T-helper 2 cell treated with Interferon-gamma antibody and Interleukin-4, amounts not matched to agents 5 μg/mL and 100 μg/mL, for 36 hours (primary cell): ENCODE results near the gene CCDC83.
"Not testable (repeated sequence)": the region's sequence is repeated elsewhere in the genome, so short reads cannot be mapped to it uniquely, and the experiment has no call there.

ENCODE experiments used
- DNase-seq: peaks from one replicate; pipeline ENCODE4 v3.0.0; 2021; ENCODE audit warnings: low spot score
- H3K27ac Mint-ChIP-seq: one replicate; pipeline ENCODE4 v1.8.0; 2021; ENCODE audit warnings: mild to moderate bottlenecking, mixed read lengths
- H3K27me3 Mint-ChIP-seq: one replicate; pipeline ENCODE4 v1.8.0; 2021; ENCODE audit warnings: low read depth, mixed read lengths
- H3K36me3 Mint-ChIP-seq: one replicate; pipeline ENCODE4 v1.8.0; 2021; ENCODE audit warnings: low read depth, mixed read lengths
- H3K4me1 Mint-ChIP-seq: one replicate; pipeline ENCODE4 v1.8.0; 2021; ENCODE audit warnings: low read depth, mixed read lengths
- H3K4me3 Mint-ChIP-seq: one replicate; pipeline ENCODE4 v1.8.0; 2022; ENCODE audit warnings: mild to moderate bottlenecking, moderate library complexity, mixed read lengths
- H3K9me3 Mint-ChIP-seq: one replicate; pipeline ENCODE4 v1.8.0; 2021; ENCODE audit warnings: mixed read lengths

CCDC83 gene

GRCh38 chr11:85947431-85948272, 92.5 kb downstream of the CCDC83 start:
- peak overlapping the region; percentile 53 for H3K27ac Mint-ChIP-seq
- H3K4me3 Mint-ChIP-seq, result no peak overlapping the region
- peaks cover 27% of the 10 kb centered on the region for H3K4me1 Mint-ChIP-seq
- peaks cover 18% of the 10 kb centered on the region for H3K9me3 Mint-ChIP-seq
- peak; percentile 54 for DNase-seq
- H3K27me3 Mint-ChIP-seq, result no peaks in the 10 kb centered on the region
- peaks cover 18% of the 10 kb centered on the region for H3K36me3 Mint-ChIP-seq

GRCh38 chr11:85948884-85949283, 93.7 kb downstream of the CCDC83 start:
- Mint-ChIP-seq H3K27ac (peak overlapping the region; percentile 13), H3K4me1 (peaks cover 28% of the 10 kb centered on the region), H3K9me3 (peaks cover 25% of the 10 kb centered on the region), H3K36me3 (peaks cover 27% of the 10 kb centered on the region), H3K27me3 (no peaks in the 10 kb centered on the region), H3K4me3 (no peak overlapping the region)
- DNase-seq, result no peak

- Mint-ChIP-seq H3K27ac (no peak overlapping the region), H3K4me1 (peaks cover 28% of the 10 kb centered on the region), H3K27me3 (no peaks in the 10 kb centered on the region), H3K9me3 (peaks cover 23% of the 10 kb centered on the region), H3K4me3 (no peak overlapping the region), H3K36me3 (peaks cover 33% of the 10 kb centered on the region)
- DNase-seq, result no peak
Measured at GRCh38 chr11:85949798-85950197, 94.6 kb downstream of the CCDC83 start.

GRCh38 chr11:85950317-85951048, 95.3 kb downstream of the CCDC83 start:
- Mint-ChIP-seq H3K27me3 (no peaks in the 10 kb centered on the region), H3K36me3 (peaks cover 31% of the 10 kb centered on the region), H3K27ac (no peak overlapping the region), H3K4me1 (peaks cover 27% of the 10 kb centered on the region), H3K9me3 (peaks cover 16% of the 10 kb centered on the region), H3K4me3 (no peak overlapping the region)
- no peak for DNase-seq

GRCh38 chr11:85951049-85951405, 95.8 kb downstream of the CCDC83 start:
- no peak overlapping the region for H3K4me3 Mint-ChIP-seq
- peaks cover 33% of the 10 kb centered on the region for H3K36me3 Mint-ChIP-seq
- H3K27me3 Mint-ChIP-seq, result no peaks in the 10 kb centered on the region
- H3K27ac Mint-ChIP-seq, result no peak overlapping the region
- H3K9me3 Mint-ChIP-seq, result peaks cover 11% of the 10 kb centered on the region
- H3K4me1 Mint-ChIP-seq, result peaks cover 23% of the 10 kb centered on the region
- no peak for DNase-seq

- Mint-ChIP-seq H3K4me1 (peaks cover 19% of the 10 kb centered on the region), H3K27ac (no peak overlapping the region), H3K27me3 (no peaks in the 10 kb centered on the region), H3K4me3 (no peak overlapping the region), H3K9me3 (peaks cover 11% of the 10 kb centered on the region), H3K36me3 (peaks cover 37% of the 10 kb centered on the region)
- DNase-seq, result no peak
Measured at GRCh38 chr11:85951428-85952107, 96.4 kb downstream of the CCDC83 start.

- peaks cover 40% of the 10 kb centered on the region for H3K36me3 Mint-ChIP-seq
- peaks cover 11% of the 10 kb centered on the region for H3K9me3 Mint-ChIP-seq
- not testable (repeated sequence) for H3K4me3 Mint-ChIP-seq, H3K27ac Mint-ChIP-seq, DNase-seq, H3K27me3 Mint-ChIP-seq
- H3K4me1 Mint-ChIP-seq, result peaks cover 18% of the 10 kb centered on the region
Measured at GRCh38 chr11:85952108-85952485, 96.9 kb downstream of the CCDC83 start.

GRCh38 chr11:85953491-85954143, 98.4 kb downstream of the CCDC83 start:
- no peak overlapping the region for H3K4me3 Mint-ChIP-seq
- H3K27me3 Mint-ChIP-seq, result no peaks in the 10 kb centered on the region
- no peak for DNase-seq
- H3K36me3 Mint-ChIP-seq, result peaks cover 53% of the 10 kb centered on the region
- H3K27ac Mint-ChIP-seq, result no peak overlapping the region
- H3K4me1 Mint-ChIP-seq, result peaks cover 5% of the 10 kb centered on the region
- peaks cover 11% of the 10 kb centered on the region for H3K9me3 Mint-ChIP-seq

- no peak overlapping the region for H3K27ac Mint-ChIP-seq
- peaks cover 63% of the 10 kb centered on the region for H3K36me3 Mint-ChIP-seq
- H3K9me3 Mint-ChIP-seq, result peaks cover 11% of the 10 kb centered on the region
- H3K4me3 Mint-ChIP-seq, result no peak overlapping the region
- H3K4me1 Mint-ChIP-seq, result peaks cover 2% of the 10 kb centered on the region
- no peak for DNase-seq
- no peaks in the 10 kb centered on the region for H3K27me3 Mint-ChIP-seq
Measured at GRCh38 chr11:85955531-85955930, 100.3 kb downstream of the CCDC83 start.

GRCh38 chr11:85960678-85961077, 105.5 kb downstream of the CCDC83 start:
- no peak for DNase-seq
- Mint-ChIP-seq H3K27me3 (no peaks in the 10 kb centered on the region), H3K36me3 (peaks cover 75% of the 10 kb centered on the region), H3K4me1 (peaks cover 11% of the 10 kb centered on the region), H3K9me3 (no peaks in the 10 kb centered on the region), H3K4me3 (no peak overlapping the region), H3K27ac (peak overlapping the region; percentile 14)

- no peaks in the 10 kb centered on the region for H3K9me3 Mint-ChIP-seq
- no peak overlapping the region for H3K4me3 Mint-ChIP-seq
- no peak for DNase-seq
- no peak overlapping the region for H3K27ac Mint-ChIP-seq
- no peaks in the 10 kb centered on the region for H3K27me3 Mint-ChIP-seq
- peaks cover 72% of the 10 kb centered on the region for H3K36me3 Mint-ChIP-seq
- H3K4me1 Mint-ChIP-seq, result peaks cover 11% of the 10 kb centered on the region
Measured at GRCh38 chr11:85961130-85961529, 105.9 kb downstream of the CCDC83 start.

- Mint-ChIP-seq H3K4me1 (peaks cover 11% of the 10 kb centered on the region), H3K9me3 (no peaks in the 10 kb centered on the region), H3K4me3 (no peak overlapping the region), H3K27me3 (no peaks in the 10 kb centered on the region), H3K27ac (no peak overlapping the region), H3K36me3 (peaks cover 73% of the 10 kb centered on the region)
- no peak for DNase-seq
Measured at GRCh38 chr11:85961930-85962363, 106.8 kb downstream of the CCDC83 start.

- no peak for DNase-seq
- H3K4me3 Mint-ChIP-seq, result no peak overlapping the region
- peaks cover 78% of the 10 kb centered on the region for H3K36me3 Mint-ChIP-seq
- H3K27ac Mint-ChIP-seq, result no peak overlapping the region
- no peaks in the 10 kb centered on the region for H3K27me3 Mint-ChIP-seq
- peaks cover 24% of the 10 kb centered on the region for H3K4me1 Mint-ChIP-seq
- H3K9me3 Mint-ChIP-seq, result no peaks in the 10 kb centered on the region
Measured at GRCh38 chr11:85965202-85965601, 110.0 kb downstream of the CCDC83 start.
